Stomach (tissue), 9 donors: ENCODE data around the gene RREB1. TPM values are rescaled to one million over a fixed set of nuclear protein-coding genes. Genes with fewer than 3 reads are reported as not detected.

Experiments used
- DNase-seq, 2 donors: peaks; one replicate each; pipeline versions ENCODE4 v3.0.0 to v3.0.0-alpha.2; 2013 to 2019
- H3K27ac ChIP-seq, 5 donors: fragments of 200-600 bp in 4 of 5; sonication (generic) in 4 of 5; one replicate each; pipeline ENCODE4 v1.5.1; 2013 to 2019; ENCODE audit warnings: mild to moderate bottlenecking in 1 of 5, moderate library complexity in 1 of 5
- H3K27me3 ChIP-seq, 3 donors: fragments of 200-600 bp; sonication (generic); one replicate each; pipeline ENCODE4 v1.5.1; 2017 to 2019; ENCODE audit warnings: mixed run types in 1 of 3
- H3K36me3 ChIP-seq, 4 donors: fragments of 200-600 bp; sonication (generic); 1 replicate in 3 of 4; 2 replicates in 1 of 4; pipeline ENCODE4 v1.5.1; 2016 to 2019
- H3K4me1 ChIP-seq, 4 donors: fragments of 200-600 bp; sonication (generic); one replicate each; pipeline ENCODE4 v1.5.1; 2016 to 2019
- H3K4me3 ChIP-seq, 4 donors: fragments of 200-600 bp; sonication (generic) in 3 of 4; one replicate each; pipeline ENCODE4 v1.5.1; 2016 to 2019; ENCODE audit warnings: mild to moderate bottlenecking in 1 of 4
- H3K9me3 ChIP-seq, 4 donors: fragments of 200-600 bp; sonication (generic); one replicate each; pipeline ENCODE4 v1.5.1; 2016 to 2019
- CTCF ChIP-seq, 7 experiments: fragments of 450-650 bp in 4 of 7; fragments of 200-600 bp in 3 of 7; sonication (generic) in 3 of 7; IDR thresholded peaks; one replicate each; pipeline ENCODE4 v1.5.1; 2016 to 2019; ENCODE audit warnings: antibody characterized with exemption in 7 of 7, control low read depth in 2 of 7, mild to moderate bottlenecking in 1 of 7
- EP300 ChIP-seq: sonication (generic); formaldehyde crosslinking; IDR thresholded peaks from one replicate; pipeline ENCODE4 v1.6.1; 2017; ENCODE audit warnings: antibody characterized with exemption
- POLR2A ChIP-seq, 4 donors: fragments of 450-650 bp; IDR thresholded peaks; one replicate each; pipeline ENCODE4 v1.6.1; 2016; ENCODE audit warnings: antibody characterized with exemption in 4 of 4, control low read depth in 2 of 4, mild to moderate bottlenecking in 1 of 4, moderate library complexity in 1 of 4
- POLR2AphosphoS5 ChIP-seq, 3 donors: sonication (generic); formaldehyde crosslinking; IDR thresholded peaks; one replicate each; pipeline ENCODE4 v1.6.1; 2016; ENCODE audit warnings: antibody characterized with exemption in 3 of 3
- whole genome bisulfite sequencing, 5 donors: extraction: QIAGEN DNeasy Blood & Tissue Kit in 3 of 5; methylation state at CpG; one replicate each; pipeline versions ENCODE4 v1.1.5 to v1.1.7; 2013 to 2018; 5-methylcytosine and 5-hydroxymethylcytosine counted together
- intact Hi-C: fragments of 100-400 bp; cut with DNase I; formaldehyde crosslinking; loops from one replicate; pipeline ENCODE4 v1.15.1; 2023; ENCODE audit warnings: low total_unique reads
- polyA plus RNA-seq, 3 donors: library from polyadenylated mRNA; stranded (reverse); fragments of 200-250 nt; gene quantifications; one replicate each; pipeline ENCODE4 v1.2.3, GENCODE V29; 2013
- total RNA-seq, 5 donors: library from RNA; depleted of rRNA; stranded (reverse); fragments of >200 nt; gene quantifications; one replicate each; pipeline versions ENCODE4 v1.1.0 to v1.2.3, GENCODE V29; 2014 to 2016
- donor health status: healthy with polysubstance abuse.
- donor health status: Bipolar disorder and iron deficiency.
- donor health status: healthy.

The RREB1 gene
- total and polyA plus RNA-seq, 8 donors = 4.0 to 125 (median 45.3) TPM

- no peaks in the 10 kb centered on the region for H3K27me3 ChIP-seq
- no peak for DNase-seq
- H3K9me3 ChIP-seq = no peaks in the 10 kb centered on the region
- TF ChIP-seq POLR2A (IDR thresholded peaks at IDR 0.05) (no peak), POLR2AphosphoS5 (IDR thresholded peaks at IDR 0.05) (no peak), EP300 (no peak), CTCF (IDR thresholded peaks at IDR 0.05) (no peak)
- intact Hi-C loops = no loop called here
- 82 to 95% (median 93%) methylated on average over 3 of the region's 3 CpGs for WGBS, 5 donors
- H3K4me1 ChIP-seq = peaks cover 27 to 96% (median 53%) of the 10 kb centered on the region in 4 donors
- no peak overlapping the region for H3K4me3 ChIP-seq
- H3K27ac ChIP-seq = peak overlapping the region in 1 of 5 donors; percentile 7
- peaks cover 0 to 4% (median 0%) of the 10 kb centered on the region in 4 donors for H3K36me3 ChIP-seq
Measured at GRCh38 chr6:7131390-7131789, 23.6 kb downstream of the RREB1 start.

- DNase-seq = no peak
- WGBS, 5 donors = 89 to 92% (median 90%) methylated on average over 8 of the region's 8 CpGs
- Histone ChIP-seq H3K27me3 (no peaks in the 10 kb centered on the region), H3K36me3 (no peaks in the 10 kb centered on the region), H3K4me3 (no peak overlapping the region), H3K4me1 (peaks cover 35 to 96% (median 56%) of the 10 kb centered on the region in 4 donors), H3K27ac (peak overlapping the region in 1 of 5 donors; percentile 3), H3K9me3 (no peaks in the 10 kb centered on the region)
- TF ChIP-seq POLR2A (IDR thresholded peaks at IDR 0.05) (no peak), EP300 (no peak), POLR2AphosphoS5 (IDR thresholded peaks at IDR 0.05) (no peak), CTCF (IDR thresholded peaks at IDR 0.05) (no peak)
- intact Hi-C loops = no loop called here
Measured at GRCh38 chr6:7132398-7133035, 24.8 kb downstream of the RREB1 start.

GRCh38 chr6:7134999-7135745 is 27.4 kb downstream of the RREB1 start:
- Histone ChIP-seq H3K36me3 (no peaks in the 10 kb centered on the region), H3K4me3 (no peak overlapping the region), H3K9me3 (no peaks in the 10 kb centered on the region), H3K27ac (peak overlapping the region in 3 of 5 donors; percentile 4 to 36 (median 29)), H3K27me3 (no peaks in the 10 kb centered on the region), H3K4me1 (peaks cover 36 to 96% (median 59%) of the 10 kb centered on the region in 4 donors)
- no peak for DNase-seq
- intact Hi-C loops = no loop called here
- 76 to 87% (median 79%) methylated on average over 4 of the region's 4 CpGs for WGBS, 5 donors
- TF ChIP-seq EP300 (no peak), POLR2A (IDR thresholded peaks at IDR 0.05) (no peak), POLR2AphosphoS5 (IDR thresholded peaks at IDR 0.05) (no peak), CTCF (IDR thresholded peaks at IDR 0.05) (no peak)

GRCh38 chr6:7135755-7136154 is 28.0 kb downstream of the RREB1 start:
- Histone ChIP-seq H3K36me3 (no peaks in the 10 kb centered on the region), H3K27me3 (no peaks in the 10 kb centered on the region), H3K4me3 (no peak overlapping the region), H3K27ac (peak overlapping the region in 3 of 5 donors; percentile 4 to 29 (median 28)), H3K4me1 (peaks cover 37 to 97% (median 60%) of the 10 kb centered on the region in 4 donors), H3K9me3 (no peaks in the 10 kb centered on the region)
- intact Hi-C loops = no loop called here
- DNase-seq = no peak
- no peak for TF ChIP-seq EP300
- TF ChIP-seq POLR2AphosphoS5 (IDR thresholded peaks at IDR 0.05) = no peak
- no peak for TF ChIP-seq CTCF (IDR thresholded peaks at IDR 0.05)
- TF ChIP-seq POLR2A (IDR thresholded peaks at IDR 0.05) = no peak
